Colonic mucosa (tissue), 4 donors: ENCODE measurements around the gene JOSD1. TPM values are rescaled to one million over a fixed set of nuclear protein-coding genes. Genes with fewer than 3 reads are reported as not detected.

ENCODE experiments used
- DNase-seq: peaks from one replicate; pipeline ENCODE4 v3.0.0-alpha.2; 2020
- H3K27ac ChIP-seq: fragments of 200-600 bp; one replicate; pipeline ENCODE4 v1.8.0; 2021
- H3K27me3 ChIP-seq: fragments of 200-600 bp; one replicate; pipeline ENCODE4 v1.8.0; 2021
- H3K36me3 ChIP-seq: fragments of 200-600 bp; one replicate; pipeline ENCODE4 v1.8.0; 2021
- H3K4me1 ChIP-seq: fragments of 200-600 bp; one replicate; pipeline ENCODE4 v1.8.0; 2021; ENCODE audit warnings: mild to moderate bottlenecking
- H3K4me3 ChIP-seq: fragments of 200-600 bp; one replicate; pipeline ENCODE4 v1.8.0; 2021
- H3K9ac ChIP-seq, 2 donors: one replicate each; pipeline ENCODE4 v1.7.0; 2013; ENCODE audit warnings: control low read depth in 2 of 2, low read depth in 2 of 2, low read length in 2 of 2
- H3K9me3 ChIP-seq: fragments of 200-600 bp; one replicate; pipeline ENCODE4 v1.8.0; 2021
- intact Hi-C: fragments of 100-400 bp; cut with DNase I; formaldehyde crosslinking; loops from one replicate; pipeline ENCODE4 v1.14.1; 2022
- total RNA-seq, 2 donors: library from RNA; stranded (reverse); fragmentation: NEBNext Ultra II Directional in 1 of 2; extraction: Animal tissue kit (Norgen Biotek cat#: 25700) in 1 of 2; gene quantifications; one replicate each; pipeline ENCODE4 v1.2.1, GENCODE V29; 2021
- TF ChIP-seq, protein P1 (sequence below): fragments of 200-600 bp; IDR thresholded peaks from one replicate; pipeline ENCODE4 v1.8.0; 2022; ENCODE audit warnings: antibody characterized with exemption, mild to moderate bottlenecking
- donor health status: healthy.
- donor health status: DM: no; HTN: no; CAD: no.
- donor health status: DM: no; HTN: no; CAD: no.

Gene JOSD1
- total RNA-seq, 2 donors from 2014 or later, result 52.4 to 108 TPM

DNA sequence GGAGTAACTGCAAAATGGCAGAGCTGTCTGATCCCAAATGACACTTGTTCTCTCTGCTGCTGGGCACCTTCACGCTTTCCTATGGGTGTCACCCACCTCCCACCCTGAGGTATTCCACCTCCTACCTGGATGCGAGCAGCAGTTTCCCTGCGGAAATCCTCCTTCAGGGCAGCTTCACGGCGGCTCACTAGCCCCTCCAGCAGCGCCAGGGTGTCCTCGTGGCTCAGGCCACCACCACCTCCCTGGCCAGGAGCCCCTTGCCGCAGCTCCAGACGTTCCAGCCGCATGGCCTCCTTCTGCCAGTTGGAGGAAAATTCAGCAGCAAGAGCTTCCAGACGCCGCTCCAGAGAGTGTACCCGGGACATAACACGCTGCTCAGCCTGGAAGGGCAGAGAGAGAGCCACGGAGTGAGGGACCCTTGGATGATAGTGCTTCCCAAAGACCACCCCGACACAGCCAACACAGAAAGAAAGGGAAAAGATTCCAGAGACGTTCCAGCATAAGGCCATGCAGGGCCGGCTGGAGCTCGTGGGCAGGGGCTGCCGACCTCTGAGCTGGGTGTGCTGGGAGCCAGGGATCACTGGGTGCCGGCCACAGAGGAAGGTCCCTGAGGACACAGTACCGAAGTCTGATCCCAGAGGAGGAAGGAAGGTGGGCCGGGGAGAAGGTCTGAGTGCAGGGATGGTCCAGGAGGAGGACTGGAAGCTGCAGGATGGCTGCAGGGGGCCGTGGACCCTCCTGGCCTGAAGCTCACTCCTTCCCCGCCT is 41.6 kb upstream of the JOSD1 start:
- no peak for DNase-seq

DNA sequence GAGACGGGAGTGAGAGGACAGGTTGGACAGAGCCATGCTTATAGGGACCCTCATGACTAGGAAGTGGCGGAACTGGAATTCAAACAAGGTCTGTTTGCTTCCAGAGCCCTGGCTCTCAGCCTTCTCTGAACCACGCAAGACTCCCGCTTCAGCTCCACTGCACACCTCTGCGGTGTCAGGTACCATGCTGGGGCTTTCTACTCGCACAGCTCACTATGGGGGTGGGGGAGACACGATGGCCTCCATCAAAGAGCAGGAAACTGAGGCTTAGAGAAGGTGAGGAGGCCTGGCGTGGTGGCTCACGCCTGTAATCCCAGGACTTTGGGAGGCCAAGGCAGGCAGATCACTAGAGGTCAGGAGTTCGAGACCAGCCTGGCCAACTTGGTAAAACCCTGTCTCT is 40.8 kb upstream of the JOSD1 start:
- Histone ChIP-seq H3K9me3 (no peaks in the 10 kb centered on the region), H3K4me3 (no peak overlapping the region), H3K27ac (no peak overlapping the region), H3K36me3 (peaks cover 56% of the 10 kb centered on the region), H3K4me1 (no peaks in the 10 kb centered on the region), H3K27me3 (no peaks in the 10 kb centered on the region), H3K9ac (no peak overlapping the region)
- TF ChIP-seq, protein P1, sequence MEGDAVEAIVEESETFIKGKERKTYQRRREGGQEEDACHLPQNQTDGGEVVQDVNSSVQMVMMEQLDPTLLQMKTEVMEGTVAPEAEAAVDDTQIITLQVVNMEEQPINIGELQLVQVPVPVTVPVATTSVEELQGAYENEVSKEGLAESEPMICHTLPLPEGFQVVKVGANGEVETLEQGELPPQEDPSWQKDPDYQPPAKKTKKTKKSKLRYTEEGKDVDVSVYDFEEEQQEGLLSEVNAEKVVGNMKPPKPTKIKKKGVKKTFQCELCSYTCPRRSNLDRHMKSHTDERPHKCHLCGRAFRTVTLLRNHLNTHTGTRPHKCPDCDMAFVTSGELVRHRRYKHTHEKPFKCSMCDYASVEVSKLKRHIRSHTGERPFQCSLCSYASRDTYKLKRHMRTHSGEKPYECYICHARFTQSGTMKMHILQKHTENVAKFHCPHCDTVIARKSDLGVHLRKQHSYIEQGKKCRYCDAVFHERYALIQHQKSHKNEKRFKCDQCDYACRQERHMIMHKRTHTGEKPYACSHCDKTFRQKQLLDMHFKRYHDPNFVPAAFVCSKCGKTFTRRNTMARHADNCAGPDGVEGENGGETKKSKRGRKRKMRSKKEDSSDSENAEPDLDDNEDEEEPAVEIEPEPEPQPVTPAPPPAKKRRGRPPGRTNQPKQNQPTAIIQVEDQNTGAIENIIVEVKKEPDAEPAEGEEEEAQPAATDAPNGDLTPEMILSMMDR, result no peak
- intact Hi-C loops, result no loop called here
- DNase-seq, result no peak

More for the DNA sequence above, 41.6 kb upstream of the JOSD1 start:
- TF ChIP-seq, protein P1, result no peak
- H3K4me3 ChIP-seq, result no peak overlapping the region
- intact Hi-C loops, result no loop called here
- H3K36me3 ChIP-seq, result peaks cover 56% of the 10 kb centered on the region
- H3K27ac ChIP-seq, result no peak overlapping the region
- H3K9me3 ChIP-seq, result no peaks in the 10 kb centered on the region
- no peaks in the 10 kb centered on the region for H3K4me1 ChIP-seq
- no peak overlapping the region for H3K9ac ChIP-seq
- H3K27me3 ChIP-seq, result no peaks in the 10 kb centered on the region

DNA sequence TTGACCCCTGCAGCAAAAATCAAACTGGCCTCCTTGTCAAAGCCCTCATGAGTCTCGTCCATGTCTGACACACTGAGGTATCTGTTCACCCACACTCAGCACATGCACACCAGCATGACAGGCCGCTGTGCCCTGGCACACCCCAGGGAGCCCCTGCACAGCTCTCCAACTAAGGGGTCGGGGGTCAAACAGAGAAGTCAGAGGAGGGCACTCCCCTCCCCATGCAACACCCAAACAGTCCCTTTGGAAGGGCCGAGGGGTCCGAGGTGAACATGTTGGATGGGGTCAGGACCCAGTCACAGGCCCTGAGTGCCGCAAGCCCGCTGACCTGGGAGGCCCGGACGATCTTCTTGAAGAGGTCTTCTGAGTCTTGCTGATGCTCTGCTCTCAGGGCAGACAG is 40.4 kb upstream of the JOSD1 start:
- TF ChIP-seq, protein P1, result no peak

DNA sequence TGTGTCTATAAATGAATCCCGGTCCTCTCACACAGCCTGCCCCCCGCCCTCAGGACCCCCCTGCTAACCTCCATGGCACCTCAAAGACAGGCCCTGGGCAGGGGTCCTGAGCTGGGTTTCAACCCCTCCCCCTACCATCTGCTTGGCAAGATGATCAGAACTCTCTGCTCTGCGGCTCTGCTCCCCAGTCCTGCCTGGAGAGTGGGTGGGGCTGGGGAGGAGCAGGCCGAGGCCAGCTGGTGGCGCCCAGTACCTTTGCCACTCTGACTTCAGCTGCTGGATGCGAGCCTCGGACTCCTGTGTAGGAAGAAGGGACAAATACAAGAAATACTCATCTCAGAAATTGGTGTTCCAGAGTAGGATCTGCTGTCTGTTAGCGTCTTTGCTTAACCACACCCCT is 40.0 kb upstream of the JOSD1 start:
- Histone ChIP-seq H3K4me3 (no peak overlapping the region), H3K27me3 (no peaks in the 10 kb centered on the region), H3K36me3 (peaks cover 56% of the 10 kb centered on the region), H3K27ac (no peak overlapping the region), H3K9me3 (no peaks in the 10 kb centered on the region), H3K9ac (no peak overlapping the region), H3K4me1 (no peaks in the 10 kb centered on the region)
- no peak for DNase-seq
- TF ChIP-seq, protein P1, result no peak
- intact Hi-C loops, result no loop called here

More for the DNA sequence above, 40.4 kb upstream of the JOSD1 start:
- peaks cover 56% of the 10 kb centered on the region for H3K36me3 ChIP-seq
- no peak overlapping the region for H3K9ac ChIP-seq
- no peaks in the 10 kb centered on the region for H3K27me3 ChIP-seq
- no peak for DNase-seq
- H3K27ac ChIP-seq, result no peak overlapping the region
- no peaks in the 10 kb centered on the region for H3K4me1 ChIP-seq
- no peak overlapping the region for H3K4me3 ChIP-seq
- intact Hi-C loops, result no loop called here
- no peaks in the 10 kb centered on the region for H3K9me3 ChIP-seq

DNA sequence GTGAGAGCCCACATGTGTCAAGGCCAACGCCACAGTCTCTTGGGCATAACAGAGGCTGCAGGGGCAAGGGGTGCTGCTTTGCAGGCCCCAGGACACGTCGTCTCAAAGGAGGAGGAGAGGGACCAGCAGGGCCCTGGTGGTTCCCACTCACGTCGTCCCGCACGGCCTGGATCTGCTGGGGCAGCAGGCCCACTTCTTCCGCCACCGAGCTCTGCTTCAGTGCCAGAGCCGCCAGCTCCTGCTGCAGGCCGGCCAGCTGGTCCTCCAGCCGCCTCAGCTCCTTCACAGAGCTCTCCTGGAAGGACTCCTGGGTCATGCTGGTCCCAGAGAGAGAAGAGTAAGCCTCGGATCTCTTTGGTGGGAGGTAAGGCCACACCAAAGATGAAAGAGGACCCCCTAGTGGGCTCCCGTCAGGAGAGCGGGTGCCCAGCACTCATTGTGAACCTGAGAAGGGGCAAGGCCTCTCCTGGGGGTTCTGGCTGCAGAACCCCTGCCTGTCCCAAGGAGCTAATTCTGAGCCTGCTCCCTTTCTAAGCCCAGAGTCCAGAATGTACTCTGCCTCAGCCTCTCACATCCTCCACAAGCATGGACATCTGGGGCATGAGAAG is 39.5 kb upstream of the JOSD1 start:
- TF ChIP-seq, protein P1, result no peak
- Histone ChIP-seq H3K9ac (no peak overlapping the region), H3K36me3 (peaks cover 56% of the 10 kb centered on the region), H3K27me3 (no peaks in the 10 kb centered on the region), H3K4me3 (no peak overlapping the region), H3K4me1 (no peaks in the 10 kb centered on the region), H3K27ac (no peak overlapping the region), H3K9me3 (no peaks in the 10 kb centered on the region)
- intact Hi-C loops, result no loop called here
- DNase-seq, result no peak
